Putamen (tissue), 1 donor: Measurements from ENCODE around the gene ITPR3.

Source experiments
- DNase-seq: peaks from one replicate; pipeline ENCODE4 v3.0.0-alpha.2; 2016; ENCODE audit warnings: low spot score

Gene ITPR3

GRCh38 chr6:33638556-33638955, 17.4 kb downstream of the ITPR3 start:
- no peak for DNase-seq

- no peak for DNase-seq
These were observed 18.4 kb downstream of the ITPR3 start for GRCh38 chr6:33639559-33639958.

- DNase-seq, result no peak
These were observed 19.2 kb downstream of the ITPR3 start for GRCh38 chr6:33640361-33640760.

- no peak for DNase-seq
These were observed 20.0 kb downstream of the ITPR3 start for GRCh38 chr6:33641144-33641543.

GRCh38 chr6:33641602-33642001, 20.5 kb downstream of the ITPR3 start:
- no peak for DNase-seq

GRCh38 chr6:33642897-33643296, 21.8 kb downstream of the ITPR3 start:
- no peak for DNase-seq

- no peak for DNase-seq
These were observed 30.3 kb downstream of the ITPR3 start for GRCh38 chr6:33651403-33651802.

GRCh38 chr6:33652002-33652401, 30.9 kb downstream of the ITPR3 start:
- no peak for DNase-seq

GRCh38 chr6:33654831-33655554, 33.9 kb downstream of the ITPR3 start:
- no peak for DNase-seq

GRCh38 chr6:33656844-33657243, 35.7 kb downstream of the ITPR3 start:
- DNase-seq, result no peak

- no peak for DNase-seq
These were observed 38.0 kb downstream of the ITPR3 start for GRCh38 chr6:33658982-33659689.

GRCh38 chr6:33659986-33660385, 38.9 kb downstream of the ITPR3 start:
- DNase-seq, result no peak

GRCh38 chr6:33661106-33661838, 40.1 kb downstream of the ITPR3 start:
- DNase-seq, result no peak

- no peak for DNase-seq
These were observed 41.2 kb downstream of the ITPR3 start for GRCh38 chr6:33662318-33662717.

GRCh38 chr6:33663028-33663427, 41.9 kb downstream of the ITPR3 start:
- DNase-seq, result no peak

- no peak for DNase-seq
These were observed 42.8 kb downstream of the ITPR3 start for GRCh38 chr6:33663727-33664449.

- DNase-seq, result no peak
These were observed 43.5 kb downstream of the ITPR3 start for GRCh38 chr6:33664506-33665057.

- DNase-seq, result no peak
These were observed 44.8 kb downstream of the ITPR3 start for GRCh38 chr6:33665957-33666356.

GRCh38 chr6:33667072-33667471, 46.0 kb downstream of the ITPR3 start:
- DNase-seq, result no peak

- no peak for DNase-seq
These were observed 46.7 kb downstream of the ITPR3 start for GRCh38 chr6:33667776-33668175.

GRCh38 chr6:33668328-33668727, 47.2 kb downstream of the ITPR3 start:
- DNase-seq, result no peak

GRCh38 chr6:33668914-33669313, 47.8 kb downstream of the ITPR3 start:
- DNase-seq, result no peak
